Measurements from ENCODE around the gene HHATL.

GRCh38 chr3:42653560-42654330 lies 48.9 kb downstream of the HHATL start, which contains the start of gene ZBTB47:
- TF ChIP-seq POLR2AphosphoS5 (IDR thresholded peaks at IDR 0.05) (peak in 1 of 2 donors; percentile 29), POLR2A (IDR thresholded peaks at IDR 0.05) (peak in 1 of 4 donors; percentile 21), EP300 (IDR thresholded peaks at IDR 0.05) (no peak), CTCF (IDR thresholded peaks at IDR 0.05) (peak in 2 of 6 experiments; percentile 4 to 22)
